Measurements from ENCODE around the gene SIPA1L3.
"Not testable (repeated sequence)": the region's sequence is repeated elsewhere in the genome, so short reads cannot be mapped to it uniquely, and the experiment has no call there.

The SIPA1L3 gene

GRCh38 chr19:37909661-37910199 lies 2.7 kb downstream of the SIPA1L3 start:
- TF ChIP-seq EZH2phosphoT487 (conservative IDR thresholded peaks at IDR 0.05; ENCODE audit: low read length): no peak
- no peak for TF ChIP-seq CTCF (IDR thresholded peaks at IDR 0.05; ENCODE audit: insufficient read depth, low read length, poor library complexity, severe bottlenecking)
- no peak overlapping the region for H2AFZ ChIP-seq (ENCODE audit: low read depth, low read length, severe bottlenecking)
- H3K79me2 ChIP-seq (ENCODE audit: insufficient read depth, low read length): peaks cover 76% of the 10 kb centered on the region
- H3K4me3 ChIP-seq (ENCODE audit: insufficient read depth, low read length, poor library complexity, severe bottlenecking): peak overlapping the region; percentile 88
- peaks cover 73% of the 10 kb centered on the region for H3F3A ChIP-seq (ENCODE audit: insufficient read depth)
- peak overlapping the region; percentile 97 for H3K4me2 ChIP-seq (ENCODE audit: low read depth, low read length, poor library complexity, severe bottlenecking)
- no peaks in the 10 kb centered on the region for H3K27me3 ChIP-seq (ENCODE audit: low read length)
- H3K9me2 ChIP-seq (replicated peaks; ENCODE audit: insufficient read depth, low read length): no peaks in the 10 kb centered on the region
- no peaks in the 10 kb centered on the region for H4K20me1 ChIP-seq (ENCODE audit: low read depth, low read length)
- no peaks in the 10 kb centered on the region for H3K9me3 ChIP-seq (ENCODE audit: insufficient read depth, low read length)
- peak overlapping the region; percentile 94 for H3K27ac ChIP-seq (ENCODE audit: low read depth, low read length)
- H3K9ac ChIP-seq (ENCODE audit: low read length): peak overlapping the region; percentile 93
- H3K36me3 ChIP-seq (ENCODE audit: low read length): no peaks in the 10 kb centered on the region

DNA sequence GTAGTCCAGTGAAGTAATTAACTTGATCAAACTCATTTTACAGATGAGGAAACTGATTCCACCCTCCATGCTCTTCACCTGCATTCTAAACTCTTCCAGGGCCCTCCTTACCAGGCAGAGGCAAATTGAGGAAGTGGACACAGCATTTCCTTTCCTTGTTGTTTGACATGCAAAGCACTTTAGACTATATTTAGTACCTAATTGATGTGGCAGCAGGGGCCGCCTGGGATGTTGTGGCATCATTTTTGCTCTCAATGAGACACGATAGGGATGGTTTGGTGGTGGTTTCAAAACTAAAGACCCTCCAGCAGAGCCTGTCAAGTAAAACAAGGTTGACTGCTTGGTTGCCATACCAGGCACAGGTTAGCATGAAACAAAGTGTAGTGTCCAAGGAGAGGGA lies 7.9 kb downstream of the SIPA1L3 start:
- Histone ChIP-seq H2AFZ (ENCODE audit: low read depth, low read length, severe bottlenecking) (no peak overlapping the region), H3K4me2 (ENCODE audit: low read depth, low read length, poor library complexity, severe bottlenecking) (peak overlapping the region; percentile 81), H3K9me2 (replicated peaks; ENCODE audit: insufficient read depth, low read length) (no peaks in the 10 kb centered on the region), H4K20me1 (ENCODE audit: low read depth, low read length) (no peaks in the 10 kb centered on the region), H3K27me3 (ENCODE audit: low read length) (no peaks in the 10 kb centered on the region), H3K9me3 (ENCODE audit: insufficient read depth, low read length) (no peaks in the 10 kb centered on the region), H3K79me2 (ENCODE audit: insufficient read depth, low read length) (peaks cover 98% of the 10 kb centered on the region), H3F3A (ENCODE audit: insufficient read depth) (peaks cover 78% of the 10 kb centered on the region), H3K27ac (ENCODE audit: low read depth, low read length) (peak overlapping the region; percentile 94), H3K9ac (ENCODE audit: low read length) (peak overlapping the region; percentile 45), H3K4me3 (ENCODE audit: insufficient read depth, low read length, poor library complexity, severe bottlenecking) (peak overlapping the region; percentile 14), H3K36me3 (ENCODE audit: low read length) (no peaks in the 10 kb centered on the region)
- TF ChIP-seq CTCF (IDR thresholded peaks at IDR 0.05; ENCODE audit: insufficient read depth, low read length, poor library complexity, severe bottlenecking): no peak
- no peak for TF ChIP-seq EZH2phosphoT487 (conservative IDR thresholded peaks at IDR 0.05; ENCODE audit: low read length)

DNA sequence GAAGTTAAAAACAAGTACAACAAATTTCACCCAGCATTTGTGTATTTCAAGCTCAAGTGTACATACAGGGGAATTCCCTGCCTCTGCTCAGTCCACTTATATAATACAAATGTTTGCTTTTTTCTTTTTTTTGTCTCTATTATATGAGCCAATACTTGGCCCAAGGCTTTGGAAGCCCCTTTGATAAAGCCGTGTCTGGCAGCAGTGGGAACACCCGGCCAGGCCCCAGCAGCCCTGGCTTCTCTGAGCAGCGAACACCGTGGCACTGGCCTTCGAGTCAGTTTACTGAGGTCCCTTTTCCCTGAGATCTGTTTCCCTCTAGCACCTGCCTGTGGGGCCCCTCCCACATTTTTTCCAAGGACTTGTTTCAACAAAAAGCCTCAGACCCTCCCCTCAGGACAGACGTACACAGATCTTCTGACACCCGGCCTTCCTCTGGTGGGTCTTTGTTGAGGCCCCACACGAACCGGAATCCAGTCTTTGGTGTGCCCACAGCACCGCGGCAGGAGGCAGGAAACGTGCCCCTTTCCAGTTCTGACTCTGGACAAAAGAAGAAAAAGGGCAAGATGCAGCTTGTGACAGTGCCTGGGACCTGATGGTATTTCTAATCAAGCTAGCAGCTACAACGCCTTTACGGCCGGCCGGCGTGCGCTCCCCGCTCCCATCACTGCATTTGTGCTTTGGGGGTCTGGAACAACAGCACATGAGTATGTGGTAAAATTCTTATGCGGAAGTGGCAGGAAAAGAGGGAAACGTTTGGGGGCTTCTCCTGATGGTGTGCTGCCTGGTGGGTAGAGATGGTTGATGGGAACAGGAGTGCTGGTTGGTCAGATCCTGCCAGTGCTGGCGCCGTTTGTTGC lies 13.8 kb downstream of the SIPA1L3 start:
- Histone ChIP-seq H2AFZ (ENCODE audit: low read depth, low read length, severe bottlenecking) (no peak overlapping the region), H3K9me3 (ENCODE audit: insufficient read depth, low read length) (no peaks in the 10 kb centered on the region), H3K27ac (ENCODE audit: low read depth, low read length) (peak overlapping the region; percentile 97), H3K9me2 (replicated peaks; ENCODE audit: insufficient read depth, low read length) (no peaks in the 10 kb centered on the region), H3K79me2 (ENCODE audit: insufficient read depth, low read length) (peaks cover 93% of the 10 kb centered on the region), H4K20me1 (ENCODE audit: low read depth, low read length) (no peaks in the 10 kb centered on the region), H3F3A (ENCODE audit: insufficient read depth) (peaks cover 75% of the 10 kb centered on the region), H3K27me3 (ENCODE audit: low read length) (no peaks in the 10 kb centered on the region), H3K36me3 (ENCODE audit: low read length) (0 out of 2 replicates have a peak, but pooled peaks cover 4% of the 10 kb centered on the region), H3K9ac (ENCODE audit: low read length) (peak overlapping the region; percentile 57), H3K4me3 (ENCODE audit: insufficient read depth, low read length, poor library complexity, severe bottlenecking) (peak overlapping the region; percentile 16), H3K4me2 (ENCODE audit: low read depth, low read length, poor library complexity, severe bottlenecking) (peak overlapping the region; percentile 57)
- TF ChIP-seq CTCF (IDR thresholded peaks at IDR 0.05; ENCODE audit: insufficient read depth, low read length, poor library complexity, severe bottlenecking): no peak
- TF ChIP-seq EZH2phosphoT487 (conservative IDR thresholded peaks at IDR 0.05; ENCODE audit: low read length): no peak

DNA sequence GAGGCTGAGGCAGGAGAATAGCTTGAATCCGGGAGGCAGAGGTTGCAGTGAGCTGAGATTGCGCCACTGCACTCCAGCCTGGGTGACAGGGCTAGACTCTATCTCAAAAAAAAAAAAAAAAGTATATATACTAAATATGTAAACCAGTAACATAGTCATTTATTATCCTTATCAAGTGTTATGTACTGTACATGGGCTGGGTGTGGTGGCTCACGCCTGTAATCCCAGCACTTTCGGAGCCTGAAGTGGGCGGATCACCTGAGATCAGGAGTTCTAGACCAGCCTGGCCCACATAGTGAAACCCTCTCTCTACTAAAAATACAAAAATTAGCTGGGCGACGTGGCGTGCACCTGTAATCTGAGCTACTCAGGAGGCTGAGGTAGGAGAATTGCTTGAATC lies 17.6 kb downstream of the SIPA1L3 start:
- not testable (repeated sequence) for H3K9me3 ChIP-seq (ENCODE audit: insufficient read depth, low read length); H2AFZ ChIP-seq (ENCODE audit: low read depth, low read length, severe bottlenecking); H3K36me3 ChIP-seq (ENCODE audit: low read length); H3K4me3 ChIP-seq (ENCODE audit: insufficient read depth, low read length, poor library complexity, severe bottlenecking); H3K27me3 ChIP-seq (ENCODE audit: low read length); H3K9me2 ChIP-seq (replicated peaks; ENCODE audit: insufficient read depth, low read length); H4K20me1 ChIP-seq (ENCODE audit: low read depth, low read length)
- Histone ChIP-seq H3K4me2 (ENCODE audit: low read depth, low read length, poor library complexity, severe bottlenecking) (peak overlapping the region; percentile 80), H3F3A (ENCODE audit: insufficient read depth) (peaks cover 84% of the 10 kb centered on the region), H3K27ac (ENCODE audit: low read depth, low read length) (peak overlapping the region; percentile 97), H3K9ac (ENCODE audit: low read length) (peak overlapping the region; percentile 19), H3K79me2 (ENCODE audit: insufficient read depth, low read length) (peaks cover 81% of the 10 kb centered on the region)

All from SU-DHL-6 (cell line).